Measurements from ENCODE around the gene AMPD3.

The AMPD3 gene

DNA sequence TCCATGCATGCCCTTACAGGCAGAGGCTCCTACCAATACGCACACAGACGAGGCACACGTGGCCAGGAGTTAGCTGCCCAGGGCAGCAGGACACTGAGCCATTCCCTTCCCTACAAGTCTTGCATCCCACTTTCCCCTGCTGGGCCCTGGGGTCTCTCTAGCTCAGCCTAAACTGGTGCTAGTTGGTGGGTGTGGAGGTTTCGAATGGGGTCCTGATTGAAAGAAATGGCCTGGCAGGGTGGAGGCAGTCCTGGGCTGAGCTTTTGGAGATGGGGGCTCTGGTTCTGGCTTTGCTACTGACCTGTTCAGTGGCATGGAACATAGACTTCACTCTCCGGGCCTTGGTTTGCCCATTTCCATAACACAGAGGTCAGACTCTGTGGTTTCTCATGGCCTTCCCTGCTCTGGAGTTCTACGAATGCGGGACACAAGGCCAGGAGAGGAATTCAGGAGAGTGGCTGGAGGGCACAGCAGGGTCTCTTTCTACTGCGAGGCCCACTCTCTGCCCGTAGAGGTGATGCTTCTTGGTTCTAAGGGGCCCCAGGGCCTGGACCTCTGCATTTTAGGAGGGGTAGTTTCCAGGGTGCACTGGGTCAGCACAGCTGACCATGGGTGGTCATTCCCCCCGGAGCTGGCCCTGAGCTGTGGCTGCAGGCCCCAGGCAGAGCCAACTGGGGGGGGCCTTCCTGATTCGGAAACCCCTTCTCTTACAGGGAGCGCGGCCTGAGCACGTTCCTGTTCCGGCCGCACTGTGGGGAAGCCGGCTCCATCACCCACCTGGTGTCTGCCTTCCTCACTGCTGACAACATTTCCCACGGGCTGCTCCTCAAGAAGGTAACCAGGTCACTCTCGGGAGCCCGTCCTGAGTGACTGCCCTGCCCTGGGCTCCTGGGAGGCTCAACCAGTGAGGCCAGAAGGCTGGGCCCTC is 46.0 kb downstream of the AMPD3 start:
- H3K4me3 ChIP-seq (ENCODE audit: low read depth, low read length): no peak overlapping the region

DNA sequence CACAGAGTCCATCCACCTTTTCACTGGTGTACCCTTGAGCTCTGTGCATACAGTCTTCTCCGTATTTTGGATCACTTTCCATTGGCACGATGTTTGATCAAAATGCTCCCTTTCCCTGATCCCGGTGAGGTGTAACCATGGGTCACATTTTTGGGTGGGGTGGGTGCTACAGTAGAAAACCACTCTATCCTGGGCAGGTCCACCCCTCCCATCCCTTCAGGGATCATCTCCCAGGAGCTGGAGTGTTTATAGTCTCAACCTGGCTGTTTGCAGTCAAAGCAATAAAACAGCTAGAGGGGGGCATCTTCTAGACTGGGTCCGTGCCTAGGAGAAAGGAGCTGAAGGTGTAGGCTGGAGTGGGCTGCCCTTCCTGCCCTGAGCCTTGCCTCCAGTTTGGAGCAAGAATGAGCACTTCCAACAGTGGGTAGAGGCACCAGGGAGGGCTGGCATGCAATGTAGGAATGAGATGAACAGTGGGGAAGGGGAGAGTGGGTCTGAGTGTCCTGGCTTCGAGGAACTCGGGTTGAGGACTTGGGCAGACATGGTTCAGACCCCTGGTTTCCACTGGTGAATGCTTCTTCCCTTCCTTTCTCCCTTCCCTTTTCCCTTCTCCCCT is 47.1 kb downstream of the AMPD3 start:
- H3K4me3 ChIP-seq (ENCODE audit: low read depth, low read length): no peak overlapping the region

DNA sequence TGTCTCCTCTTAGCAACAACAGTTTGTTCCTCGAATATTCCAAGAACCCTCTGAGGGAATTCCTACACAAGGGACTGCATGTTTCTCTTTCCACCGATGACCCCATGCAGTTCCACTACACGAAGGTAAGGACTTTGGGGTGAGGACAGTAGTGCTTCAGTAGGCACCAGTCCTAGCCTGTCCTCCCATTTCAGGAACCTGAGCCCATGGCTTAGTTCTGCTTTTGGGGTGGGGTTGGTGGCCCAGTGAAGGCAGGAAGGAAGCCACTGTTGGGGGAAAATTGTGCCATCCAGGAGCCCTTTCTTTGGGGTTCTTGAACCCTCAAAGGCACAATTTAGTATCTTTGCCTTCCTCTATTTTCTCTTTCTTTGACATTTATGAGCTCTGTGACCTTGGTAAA is 47.7 kb downstream of the AMPD3 start:
- no peak overlapping the region for H3K4me3 ChIP-seq (ENCODE audit: low read depth, low read length)

DNA sequence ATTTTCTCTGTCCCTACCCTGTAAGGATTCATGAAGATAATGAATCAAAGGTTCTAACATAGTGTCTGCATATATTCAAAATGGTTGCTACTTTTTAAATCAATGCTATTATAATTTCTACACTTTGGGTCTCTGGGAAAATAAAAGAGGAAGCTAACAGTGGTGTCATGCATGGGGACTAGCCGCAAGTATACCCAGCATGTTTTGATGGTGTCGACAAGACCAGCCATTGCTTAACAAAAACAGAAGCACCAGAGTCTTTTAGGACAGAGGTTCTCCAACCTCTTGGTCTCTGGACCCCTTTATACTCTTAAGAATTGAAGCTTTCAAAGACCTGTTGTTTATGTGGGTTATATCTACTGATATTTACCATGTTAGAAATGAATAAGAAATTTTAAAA is 48.2 kb downstream of the AMPD3 start:
- H3K4me3 ChIP-seq (ENCODE audit: low read depth, low read length): no peak overlapping the region

DNA sequence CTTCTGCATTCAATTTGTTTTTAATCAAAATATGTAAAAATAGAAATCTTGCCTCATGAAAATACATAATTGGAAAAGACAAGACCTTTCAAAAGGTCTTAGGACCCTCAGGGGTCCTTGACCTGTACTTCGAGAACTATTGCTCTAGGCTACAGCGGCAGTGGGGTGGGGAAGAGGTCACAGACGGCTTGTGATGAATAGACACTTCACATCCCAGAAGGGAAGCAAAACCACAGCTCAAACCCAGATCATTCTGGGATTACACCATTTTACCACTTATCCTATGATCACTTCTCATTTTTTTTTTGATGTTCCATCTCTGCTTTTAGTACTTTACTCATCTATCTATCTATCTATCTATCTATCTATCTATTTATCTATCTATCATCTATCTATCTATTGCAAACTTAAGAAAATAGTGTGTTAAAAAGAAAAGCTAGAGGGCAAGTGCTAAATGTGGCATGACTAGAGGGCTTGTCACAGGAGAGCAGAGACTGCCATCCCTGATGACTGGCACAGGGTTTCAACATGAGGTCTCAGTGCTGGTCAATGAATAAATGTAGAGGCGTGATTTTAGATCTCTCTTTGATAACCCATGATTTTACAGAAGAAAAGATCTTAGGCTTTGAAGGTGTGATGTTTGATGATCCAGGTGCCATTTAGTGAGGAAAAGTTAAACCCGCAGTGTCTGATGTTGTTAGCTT is 48.9 kb downstream of the AMPD3 start:
- H3K4me3 ChIP-seq (ENCODE audit: low read depth, low read length): no peak overlapping the region

DNA sequence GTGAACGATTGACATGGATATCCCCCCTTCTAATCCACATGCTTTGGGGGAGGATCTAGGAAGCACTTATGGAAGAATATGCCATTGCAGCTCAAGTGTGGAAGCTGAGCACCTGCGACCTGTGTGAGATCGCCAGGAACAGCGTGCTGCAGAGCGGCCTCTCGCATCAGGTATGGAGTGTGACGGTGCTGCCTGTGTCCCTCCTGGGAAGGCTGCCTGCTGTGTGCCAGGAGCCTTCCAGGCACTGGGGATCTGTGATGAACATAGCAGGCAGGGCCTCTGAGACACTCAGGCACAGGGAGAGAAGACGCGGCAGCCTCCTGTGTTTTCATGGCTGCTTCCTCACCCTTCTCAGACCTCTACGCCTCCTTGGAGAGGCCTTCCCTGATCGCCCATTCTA is 49.4 kb downstream of the AMPD3 start:
- no peak overlapping the region for H3K4me3 ChIP-seq (ENCODE audit: low read depth, low read length)

DNA sequence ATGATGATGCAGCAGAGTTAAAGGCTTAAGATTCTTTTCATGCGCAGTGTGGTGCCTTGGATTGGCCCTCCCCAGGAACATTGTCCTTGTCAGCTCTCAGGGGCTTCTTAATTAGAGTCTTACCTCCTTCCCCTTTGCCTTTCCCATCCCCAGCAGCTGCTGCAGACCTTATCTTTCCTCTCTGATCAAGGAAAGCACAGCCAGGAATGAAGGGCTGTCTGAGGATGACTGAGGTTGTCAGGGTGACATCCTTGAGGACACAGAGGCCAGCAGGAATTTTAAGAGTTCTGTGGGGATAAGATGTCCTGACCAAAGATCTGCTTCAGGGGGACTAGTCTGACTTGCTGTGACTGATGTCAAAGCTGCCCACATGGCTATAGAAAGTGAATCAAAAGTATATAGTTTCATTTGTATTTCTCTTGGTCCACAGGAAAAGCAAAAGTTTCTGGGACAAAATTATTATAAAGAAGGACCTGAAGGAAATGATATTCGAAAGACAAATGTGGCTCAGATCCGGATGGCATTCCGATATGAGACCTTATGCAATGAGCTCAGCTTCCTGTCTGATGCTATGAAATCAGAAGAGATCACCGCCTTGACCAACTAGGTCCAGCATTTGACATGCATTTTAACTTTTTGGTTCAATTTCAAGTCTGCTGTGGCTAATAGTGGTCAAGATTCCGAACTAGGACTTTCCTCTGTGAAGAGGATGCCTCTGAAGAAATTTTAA is 50.4 kb downstream of the AMPD3 start:
- H3K4me3 ChIP-seq (ENCODE audit: low read depth, low read length): no peak overlapping the region

DNA sequence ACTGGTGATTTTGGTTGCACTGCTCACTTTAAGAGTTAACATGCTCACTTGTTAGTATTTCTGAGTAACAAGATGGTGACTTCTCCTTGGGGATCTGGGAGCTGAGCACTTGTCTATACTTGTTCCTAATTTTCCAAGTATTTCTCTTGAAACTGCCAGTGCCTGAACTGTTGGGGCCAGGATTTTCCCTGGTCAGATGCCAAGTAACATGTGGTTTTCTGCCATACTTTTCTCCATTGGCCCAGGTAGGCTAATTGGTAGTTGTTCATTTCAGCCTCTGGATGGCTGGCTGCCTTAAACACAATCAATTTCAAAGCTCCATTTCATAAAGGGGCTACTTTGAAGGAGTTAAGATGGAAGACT is 50.9 kb downstream of the AMPD3 start:
- H3K4me3 ChIP-seq (ENCODE audit: low read depth, low read length): no peak overlapping the region

DNA sequence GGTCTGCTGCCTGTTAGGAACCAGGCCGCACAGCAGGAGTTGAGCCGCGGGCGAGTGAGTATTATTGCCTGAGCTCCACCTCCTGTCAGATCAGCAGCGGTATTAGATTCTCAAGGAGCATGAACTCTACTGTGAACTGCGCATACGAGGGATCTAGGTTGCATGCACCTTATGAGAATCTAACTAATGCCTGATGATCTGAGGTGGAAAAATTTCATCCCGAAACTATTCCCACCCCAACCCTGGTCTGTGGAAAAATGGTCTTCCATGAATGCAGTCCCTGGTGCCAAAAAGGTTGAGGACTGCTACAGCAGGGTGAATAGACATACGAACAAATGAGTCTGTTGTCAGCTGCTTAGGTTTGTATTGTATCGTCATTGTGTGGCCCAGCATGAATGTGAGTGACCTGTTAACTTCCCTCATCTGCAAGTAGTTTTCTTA is 56.1 kb downstream of the AMPD3 start:
- no peak overlapping the region for H3K4me3 ChIP-seq (ENCODE audit: low read depth, low read length)

DNA sequence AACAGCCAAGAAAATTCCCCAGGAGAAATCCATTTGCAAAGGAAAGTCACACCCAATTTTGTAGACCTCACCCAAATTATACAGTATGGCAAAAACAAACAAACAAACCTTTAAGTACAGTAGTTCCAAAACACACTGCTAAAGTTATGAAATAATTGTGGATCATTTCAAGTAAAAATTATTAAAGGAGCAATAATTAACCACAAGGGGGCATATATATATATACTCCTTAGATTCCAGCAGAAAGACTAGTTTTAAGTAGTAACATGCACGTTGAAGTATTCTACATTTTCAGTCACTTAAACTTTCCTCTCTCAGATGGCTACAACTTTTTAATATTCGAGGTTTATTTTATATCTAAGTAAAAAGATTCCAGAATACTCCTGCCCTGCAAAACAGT is 59.1 kb downstream of the AMPD3 start:
- no peak overlapping the region for H3K4me3 ChIP-seq (ENCODE audit: low read depth, low read length)

DNA sequence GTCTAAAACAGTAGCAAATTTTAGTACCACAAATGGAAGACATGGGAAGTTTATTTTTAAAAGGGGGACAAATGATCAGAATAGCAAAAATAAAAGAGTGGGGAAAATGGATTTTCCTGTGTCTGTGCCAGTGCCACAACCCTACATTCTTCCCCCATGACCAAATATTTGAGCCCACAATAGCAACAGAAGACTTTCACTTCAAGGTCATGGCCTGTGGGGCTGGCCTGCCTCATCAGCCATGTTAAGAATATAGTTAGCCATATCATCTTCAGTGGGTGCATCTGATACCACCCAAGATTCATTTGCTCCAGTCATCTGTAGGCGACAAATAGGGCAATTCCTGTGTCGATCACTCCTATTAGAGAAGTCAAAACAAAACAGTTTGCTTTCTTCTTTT is 59.6 kb downstream of the AMPD3 start:
- H3K4me3 ChIP-seq (ENCODE audit: low read depth, low read length): no peak overlapping the region

DNA sequence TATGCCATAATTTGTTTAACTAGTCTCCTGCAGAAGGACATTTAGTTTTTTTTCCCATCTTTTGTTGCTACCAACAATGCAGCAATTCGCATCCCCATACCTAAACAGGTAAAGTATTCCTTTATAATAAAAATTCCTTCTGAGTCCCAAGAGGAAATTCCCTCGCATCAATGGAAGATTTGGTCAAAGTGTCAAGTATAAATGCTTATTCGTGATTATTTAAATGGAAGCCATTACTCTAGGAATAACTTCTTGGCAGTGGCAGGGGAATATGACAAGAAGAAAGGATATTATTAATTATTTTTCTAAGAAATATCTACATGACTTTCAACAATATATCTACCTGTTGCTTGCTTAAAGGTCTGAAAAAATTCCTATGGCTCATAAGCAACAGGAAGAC is 60.4 kb downstream of the AMPD3 start:
- no peak overlapping the region for H3K4me3 ChIP-seq (ENCODE audit: low read depth, low read length)

DNA sequence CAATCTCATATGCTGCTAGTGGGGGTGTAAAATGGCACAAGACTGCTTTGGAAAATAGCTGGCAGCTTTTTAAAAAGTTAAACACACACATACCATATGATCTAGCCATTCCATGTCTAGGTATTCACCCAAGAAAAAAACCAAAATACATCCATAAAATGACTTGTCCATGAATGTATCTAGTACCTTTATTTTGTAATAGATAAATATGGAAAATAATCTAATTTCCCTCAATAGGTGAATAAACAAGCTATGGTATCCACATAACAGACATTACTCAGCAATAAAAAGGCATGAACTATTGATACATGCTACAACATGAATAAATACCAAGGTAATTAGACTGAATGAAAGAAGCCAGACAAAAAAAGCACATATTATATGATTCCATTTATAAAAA is 63.1 kb downstream of the AMPD3 start:
- H3K4me3 ChIP-seq (ENCODE audit: low read depth, low read length): no peak overlapping the region

DNA sequence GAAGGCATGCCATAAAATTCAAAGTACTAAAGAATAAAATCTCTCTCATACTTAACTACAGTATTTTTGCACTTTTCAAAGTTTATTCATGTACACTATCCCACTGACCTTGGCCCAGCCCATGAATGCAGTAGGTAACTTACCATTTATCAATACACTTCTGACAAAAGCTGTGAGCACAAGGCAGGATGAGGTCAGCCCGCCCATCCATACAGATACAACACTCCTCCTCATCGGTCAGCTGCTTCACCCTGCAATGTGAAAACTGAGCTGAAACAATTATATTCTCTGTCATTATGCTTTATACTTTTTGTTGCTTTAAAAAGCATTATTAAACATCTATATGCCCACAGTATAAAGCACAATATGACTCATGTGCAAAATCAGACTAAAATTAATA is 63.8 kb downstream of the AMPD3 start:
- H3K4me3 ChIP-seq (ENCODE audit: low read depth, low read length): no peak overlapping the region

DNA sequence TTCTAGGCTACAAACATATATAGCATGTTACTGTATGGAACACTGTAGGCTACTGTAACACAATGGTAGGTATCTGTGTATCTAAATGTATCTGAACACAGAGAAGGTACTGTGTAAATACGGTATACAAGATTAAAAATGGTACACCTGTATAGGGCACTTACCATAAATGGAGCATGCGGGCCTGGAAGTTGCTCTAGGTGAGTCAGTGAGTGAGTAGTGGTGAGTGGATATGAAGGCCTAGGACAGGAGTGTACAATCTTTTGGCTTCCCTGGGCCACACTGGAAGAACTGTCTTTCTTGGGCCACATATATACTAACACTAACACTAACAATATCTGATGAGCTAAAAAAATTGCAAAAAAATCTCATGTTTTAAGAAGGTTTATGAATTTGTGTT is 64.6 kb downstream of the AMPD3 start:
- no peak overlapping the region for H3K4me3 ChIP-seq (ENCODE audit: low read depth, low read length)

DNA sequence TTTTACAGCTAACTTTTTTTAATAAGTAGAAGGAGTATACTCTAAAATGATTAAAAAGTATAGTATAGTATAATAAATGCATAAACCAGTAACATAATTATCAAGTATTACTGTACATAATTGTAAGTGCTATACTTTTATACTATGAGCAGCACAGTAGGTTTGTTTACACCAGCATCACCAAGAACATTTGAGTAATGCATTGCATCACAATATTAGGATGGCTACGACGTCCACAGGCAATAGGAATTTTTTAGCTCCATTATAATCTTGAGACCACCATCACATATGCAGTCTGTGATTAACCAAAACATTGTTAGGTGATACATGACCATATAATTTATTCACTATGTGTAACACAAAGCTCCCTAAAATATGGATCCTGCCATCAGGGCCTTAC is 65.5 kb downstream of the AMPD3 start:
- no peak overlapping the region for H3K4me3 ChIP-seq (ENCODE audit: low read depth, low read length)

DNA sequence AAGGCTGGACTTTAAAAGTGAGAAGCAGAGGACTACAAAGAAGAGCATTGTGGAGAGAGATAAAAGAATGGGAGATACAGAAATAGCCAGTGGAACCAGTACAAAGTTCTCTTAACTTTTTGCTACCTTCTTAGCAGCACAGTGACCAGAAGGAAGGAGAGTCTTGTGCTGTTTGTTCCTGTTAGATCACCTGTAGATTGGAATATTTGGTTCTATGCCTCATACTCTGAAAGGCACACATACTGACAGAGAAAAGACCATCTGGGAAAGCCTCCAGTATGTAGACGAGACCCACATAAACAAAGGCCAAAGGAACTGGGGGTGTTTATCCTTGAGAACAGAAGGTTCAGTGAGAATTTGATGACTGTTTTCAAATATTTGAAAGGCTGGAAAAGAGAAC is 67.2 kb downstream of the AMPD3 start:
- H3K4me3 ChIP-seq (ENCODE audit: low read depth, low read length): no peak overlapping the region

DNA sequence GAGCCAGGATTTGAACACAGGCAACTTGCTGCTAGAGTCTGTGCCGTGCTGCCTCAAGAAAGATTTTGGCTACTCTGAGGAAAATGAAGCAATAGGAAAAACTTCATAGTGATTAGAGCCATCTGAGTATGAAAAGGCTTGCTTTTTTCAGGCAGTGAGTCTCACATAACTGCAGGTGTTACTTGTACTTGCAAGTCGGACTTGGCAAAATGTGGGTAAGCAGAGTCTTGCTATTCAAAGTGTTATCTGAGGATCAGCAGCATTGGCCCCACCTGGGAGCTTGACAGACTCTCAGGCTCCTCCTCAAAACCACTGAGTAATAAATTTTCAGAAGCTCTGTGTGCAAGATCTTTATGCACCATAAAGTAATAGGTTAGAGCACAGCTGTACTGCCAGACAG is 67.9 kb downstream of the AMPD3 start:
- no peak overlapping the region for H3K4me3 ChIP-seq (ENCODE audit: low read depth, low read length)

DNA sequence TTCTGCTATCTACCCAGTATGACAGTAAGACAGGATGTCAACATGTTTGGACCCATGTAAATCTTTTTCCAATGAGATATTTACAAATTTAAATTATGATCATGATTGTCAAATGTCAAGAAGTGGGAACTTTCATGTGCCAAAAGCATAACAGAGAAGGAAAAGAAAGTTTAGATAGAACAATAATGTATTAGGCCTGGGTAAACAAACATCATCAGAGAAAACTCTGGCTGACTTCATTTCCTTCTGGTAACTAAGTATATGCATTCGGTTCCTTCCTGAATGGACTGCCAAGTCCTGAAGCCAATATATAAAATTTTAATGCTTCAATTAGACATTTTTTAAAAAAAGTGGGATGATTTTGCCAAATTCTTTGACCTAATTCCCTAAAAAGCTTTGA is 69.4 kb downstream of the AMPD3 start:
- no peak overlapping the region for H3K4me3 ChIP-seq (ENCODE audit: low read depth, low read length)

DNA sequence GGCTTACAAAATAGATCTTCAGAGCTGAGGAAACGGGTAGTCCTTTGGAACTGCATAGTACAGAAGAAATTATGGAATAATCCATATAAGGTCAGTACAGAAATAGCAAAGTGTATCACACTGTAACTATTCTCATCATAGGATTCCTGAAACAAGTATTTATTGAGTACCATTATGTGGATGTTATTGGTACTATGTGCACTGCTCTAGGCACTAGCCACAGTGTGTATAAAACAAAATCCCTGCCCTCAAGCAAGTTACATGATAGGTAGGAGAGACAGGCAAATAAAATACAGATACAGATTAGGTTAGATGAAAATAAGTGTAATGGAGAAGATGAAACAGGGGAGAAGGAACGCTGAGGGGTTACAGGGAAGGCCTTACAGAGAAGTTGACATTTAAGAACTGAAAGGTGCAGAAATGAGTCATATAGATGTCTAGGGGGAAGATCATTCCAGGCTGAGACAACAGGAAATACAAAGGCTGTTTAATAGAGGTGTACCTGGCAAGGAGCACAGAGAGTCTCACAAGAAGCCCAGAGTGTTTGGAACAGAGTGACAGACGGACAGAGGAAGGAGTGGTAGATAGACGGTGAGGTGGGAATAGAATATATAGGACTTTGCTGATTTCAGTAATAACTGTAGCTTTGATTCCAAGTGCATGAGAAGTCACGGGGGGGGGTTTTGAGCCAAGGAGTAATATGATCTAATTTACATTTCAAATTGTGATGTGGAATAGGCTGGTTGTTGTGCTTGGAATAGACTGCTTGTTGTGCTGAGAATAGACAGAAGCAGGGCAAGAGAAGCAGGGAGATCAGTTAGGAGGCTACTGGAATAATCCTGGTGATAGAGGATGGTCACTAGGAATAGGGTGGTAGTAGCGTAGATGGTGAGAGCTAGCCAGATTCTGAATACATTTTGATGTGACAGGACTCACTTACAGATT is 72.2 kb downstream of the AMPD3 start:
- H3K4me3 ChIP-seq (ENCODE audit: low read depth, low read length): no peak overlapping the region

Data from iPS-11a (cell line).